Mesenchymal stem cell (in vitro differentiated cells and primary cell): ENCODE data around the gene HOXD9.

Experiments
- DNase-seq: peaks from one replicate; pipeline ENCODE4 v3.0.0-alpha.2; 2013
- H2AFZ ChIP-seq: one replicate; pipeline ENCODE4 v1.6.1; 2013; ENCODE audit warnings: low read depth, mild to moderate bottlenecking, control low read depth, inconsistent platforms, low read length, moderate library complexity
- H2AK5ac ChIP-seq: 2 replicates; pipeline ENCODE4 v1.6.1; 2013; ENCODE audit warnings: low read length, moderate library complexity, mild to moderate bottlenecking, inconsistent platforms; ENCODE audit not compliant: severe bottlenecking
- H2BK120ac ChIP-seq: one replicate; pipeline ENCODE4 v1.6.1; 2013; ENCODE audit warnings: low read depth, mild to moderate bottlenecking, inconsistent platforms, low read length, moderate library complexity
- H2BK12ac ChIP-seq, 2 experiments: one replicate each; pipeline ENCODE4 v1.6.1; 2013; ENCODE audit warnings: inconsistent platforms in 2 of 2, low read length in 2 of 2, mild to moderate bottlenecking in 2 of 2, moderate library complexity in 2 of 2, control low read depth in 1 of 2
- H2BK15ac ChIP-seq: one replicate; pipeline ENCODE4 v1.6.1; 2013; ENCODE audit warnings: mild to moderate bottlenecking, low read depth, inconsistent platforms; ENCODE audit not compliant: poor library complexity, severe bottlenecking
- H2BK5ac ChIP-seq: 2 replicates; pipeline ENCODE4 v1.6.1; 2013; ENCODE audit warnings: low read depth, mild to moderate bottlenecking, low read length, control low read depth, inconsistent platforms; ENCODE audit not compliant: poor library complexity, severe bottlenecking
- H3K14ac ChIP-seq, 2 experiments: one replicate each; pipeline ENCODE4 v1.6.1; 2013; ENCODE audit warnings: inconsistent platforms in 2 of 2, low read length in 2 of 2, control low read depth in 1 of 2, mild to moderate bottlenecking in 1 of 2, moderate library complexity in 1 of 2
- H3K18ac ChIP-seq, 2 experiments: one replicate each; pipeline ENCODE4 v1.6.1; 2013; ENCODE audit warnings: inconsistent platforms in 2 of 2, low read length in 2 of 2, control low read depth in 1 of 2, low read depth in 1 of 2, mild to moderate bottlenecking in 1 of 2
- H3K23ac ChIP-seq, 2 experiments: one replicate each; pipeline ENCODE4 v1.6.1; 2013; ENCODE audit warnings: inconsistent platforms in 2 of 2, low read length in 2 of 2, mild to moderate bottlenecking in 2 of 2, moderate library complexity in 2 of 2, control low read depth in 1 of 2
- H3K27ac ChIP-seq: 2 replicates; pipeline ENCODE4 v1.5.1; 2013; ENCODE audit warnings: mild to moderate bottlenecking, moderate library complexity, low read length, control low read depth, inconsistent platforms; ENCODE audit not compliant: poor library complexity, severe bottlenecking
- H3K27me3 ChIP-seq, 2 experiments: 2 replicates each; pipeline versions ENCODE4 v1.6.1 to v1.7.0; 2013; ENCODE audit warnings: low read length in 2 of 2, mild to moderate bottlenecking in 2 of 2, moderate library complexity in 2 of 2, control low read depth in 1 of 2, inconsistent platforms in 1 of 2; ENCODE audit not compliant: control insufficient read depth in 1 of 2, insufficient read depth in 1 of 2
- H3K36me3 ChIP-seq, 2 experiments: 2 replicates each; pipeline versions ENCODE4 v1.6.1 to v1.7.0; 2013; ENCODE audit warnings: low read length in 2 of 2, control low read depth in 1 of 2, inconsistent platforms in 1 of 2, low read depth in 1 of 2, mild to moderate bottlenecking in 1 of 2; ENCODE audit not compliant: insufficient read depth in 2 of 2, control insufficient read depth in 1 of 2
- H3K4ac ChIP-seq, 2 experiments: one replicate each; pipeline ENCODE4 v1.6.1; 2013; ENCODE audit warnings: inconsistent platforms in 2 of 2, low read length in 2 of 2, mild to moderate bottlenecking in 2 of 2, moderate library complexity in 2 of 2, control low read depth in 1 of 2, low read depth in 1 of 2
- H3K4me1 ChIP-seq: 2 replicates; pipeline ENCODE4 v1.6.1; 2013; ENCODE audit warnings: low read depth, low read length, control low read depth; ENCODE audit not compliant: control insufficient read depth, insufficient read depth
- H3K4me2 ChIP-seq: 2 replicates; pipeline ENCODE4 v1.6.1; 2013; ENCODE audit warnings: low read length, mild to moderate bottlenecking, inconsistent platforms; ENCODE audit not compliant: poor library complexity, severe bottlenecking
- H3K4me3 ChIP-seq, 2 experiments: 2 replicates each; pipeline versions ENCODE4 v1.5.1 to v1.7.0; 2013; ENCODE audit warnings: low read length in 2 of 2, mild to moderate bottlenecking in 2 of 2, control low read depth in 1 of 2, low read depth in 1 of 2; ENCODE audit not compliant: insufficient read depth in 1 of 2
- H3K79me1 ChIP-seq: replicated peaks from 2 replicates; pipeline ENCODE4 v1.6.1; 2013; ENCODE audit warnings: mild to moderate bottlenecking, control low read depth, low read length, inconsistent platforms; ENCODE audit not compliant: poor library complexity, severe bottlenecking
- H3K9ac ChIP-seq: 2 replicates; pipeline ENCODE4 v1.7.0; 2013; ENCODE audit warnings: mild to moderate bottlenecking, low read length, moderate library complexity
- H3K9me3 ChIP-seq: 2 replicates; pipeline ENCODE4 v1.7.0; 2013; ENCODE audit warnings: mild to moderate bottlenecking, low read length; ENCODE audit not compliant: control insufficient read depth
- H4K8ac ChIP-seq: one replicate; pipeline ENCODE4 v1.6.1; 2013; ENCODE audit warnings: inconsistent platforms, mild to moderate bottlenecking, low read length, moderate library complexity
- H4K91ac ChIP-seq: one replicate; pipeline ENCODE4 v1.6.1; 2013; ENCODE audit warnings: mild to moderate bottlenecking, low read length, inconsistent platforms
- WGBS: methylation state at CpG from one replicate; pipeline ENCODE4 v1.1.7; 2013; ENCODE audit warnings: mixed read lengths; 5-methylcytosine and 5-hydroxymethylcytosine counted together

Gene HOXD9

GRCh38 chr2:176111846-176112374, 10.6 kb upstream of the HOXD9 start:
- no peak for DNase-seq
- Histone ChIP-seq H3K4me2 (no peak overlapping the region), H3K4ac (no peak overlapping the region), H3K9ac (no peak overlapping the region), H3K4me1 (peaks cover 18% of the 10 kb centered on the region), H4K91ac (no peak overlapping the region), H2AK5ac (no peak overlapping the region), H2BK12ac (no peak overlapping the region), H2BK120ac (no peak overlapping the region), H3K79me1 (no peaks in the 10 kb centered on the region), H3K9me3 (no peaks in the 10 kb centered on the region), H3K18ac (no peak overlapping the region), H3K27ac (no peak overlapping the region), H2BK5ac (no peak overlapping the region), H3K27me3 (peaks cover 90 to 94% of the 10 kb centered on the region in 2 experiments), H2BK15ac (no peak overlapping the region), H4K8ac (no peak overlapping the region), H3K36me3 (no peaks in the 10 kb centered on the region), H3K4me3 (no peak overlapping the region), H2AFZ (no peak overlapping the region), H3K23ac (no peak overlapping the region), H3K14ac (no peak overlapping the region)
- WGBS, result 2% methylated on average over 28 of the region's 29 CpGs

- Histone ChIP-seq H2AFZ (no peak overlapping the region), H2AK5ac (no peak overlapping the region), H3K23ac (no peak overlapping the region), H3K4me3 (no peak overlapping the region), H3K18ac (no peak overlapping the region), H2BK15ac (no peak overlapping the region), H3K36me3 (no peaks in the 10 kb centered on the region), H2BK120ac (no peak overlapping the region), H3K9ac (no peak overlapping the region), H2BK12ac (no peak overlapping the region), H3K27me3 (peaks cover 93 to 96% of the 10 kb centered on the region in 2 experiments), H3K79me1 (no peaks in the 10 kb centered on the region), H3K4ac (no peak overlapping the region), H3K4me2 (no peak overlapping the region), H4K91ac (no peak overlapping the region), H3K4me1 (peaks cover 12% of the 10 kb centered on the region), H3K9me3 (no peaks in the 10 kb centered on the region), H2BK5ac (no peak overlapping the region), H4K8ac (no peak overlapping the region), H3K14ac (no peak overlapping the region), H3K27ac (no peak overlapping the region)
- DNase-seq, result no peak
- WGBS, result 7% methylated on average over 33 of the region's 40 CpGs
Measured at GRCh38 chr2:176112375-176113302, 9.9 kb upstream of the HOXD9 start.

- Histone ChIP-seq H4K91ac (no peak overlapping the region), H3K23ac (no peak overlapping the region), H3K4me2 (no peak overlapping the region), H2AFZ (no peak overlapping the region), H3K18ac (no peak overlapping the region), H2BK12ac (no peak overlapping the region), H3K4me1 (peaks cover 9% of the 10 kb centered on the region), H3K4ac (no peak overlapping the region), H3K9ac (no peak overlapping the region), H3K79me1 (no peaks in the 10 kb centered on the region), H3K14ac (no peak overlapping the region), H2BK5ac (no peak overlapping the region), H3K27me3 (peaks cover 97 to 99% of the 10 kb centered on the region in 2 experiments), H3K27ac (no peak overlapping the region), H2BK15ac (no peak overlapping the region), H2BK120ac (no peak overlapping the region), H3K9me3 (no peaks in the 10 kb centered on the region), H4K8ac (no peak overlapping the region), H2AK5ac (no peak overlapping the region), H3K4me3 (no peak overlapping the region), H3K36me3 (no peaks in the 10 kb centered on the region)
- no peak for DNase-seq
- WGBS, result 5% methylated on average over 24 of the region's 26 CpGs
Measured at GRCh38 chr2:176114120-176114929, 8.2 kb upstream of the HOXD9 start.
